ENCODE measurements around the gene EIF3I.

- TF ChIP-seq, protein P1, sequence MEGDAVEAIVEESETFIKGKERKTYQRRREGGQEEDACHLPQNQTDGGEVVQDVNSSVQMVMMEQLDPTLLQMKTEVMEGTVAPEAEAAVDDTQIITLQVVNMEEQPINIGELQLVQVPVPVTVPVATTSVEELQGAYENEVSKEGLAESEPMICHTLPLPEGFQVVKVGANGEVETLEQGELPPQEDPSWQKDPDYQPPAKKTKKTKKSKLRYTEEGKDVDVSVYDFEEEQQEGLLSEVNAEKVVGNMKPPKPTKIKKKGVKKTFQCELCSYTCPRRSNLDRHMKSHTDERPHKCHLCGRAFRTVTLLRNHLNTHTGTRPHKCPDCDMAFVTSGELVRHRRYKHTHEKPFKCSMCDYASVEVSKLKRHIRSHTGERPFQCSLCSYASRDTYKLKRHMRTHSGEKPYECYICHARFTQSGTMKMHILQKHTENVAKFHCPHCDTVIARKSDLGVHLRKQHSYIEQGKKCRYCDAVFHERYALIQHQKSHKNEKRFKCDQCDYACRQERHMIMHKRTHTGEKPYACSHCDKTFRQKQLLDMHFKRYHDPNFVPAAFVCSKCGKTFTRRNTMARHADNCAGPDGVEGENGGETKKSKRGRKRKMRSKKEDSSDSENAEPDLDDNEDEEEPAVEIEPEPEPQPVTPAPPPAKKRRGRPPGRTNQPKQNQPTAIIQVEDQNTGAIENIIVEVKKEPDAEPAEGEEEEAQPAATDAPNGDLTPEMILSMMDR (IDR thresholded peaks at IDR 0.05) = no peak
- no peak for TF ChIP-seq POLR2A (IDR thresholded peaks at IDR 0.05)
These were observed 29.8 kb upstream of the EIF3I start for GRCh38 chr1:32192220-32192948.
